Esophagus squamous epithelium (tissue), 4 donors: ENCODE measurements around the gene PRKD1.

Experiments used
- POLR2A ChIP-seq, 4 donors: fragments of 450-650 bp; IDR thresholded peaks; one replicate each; pipeline ENCODE4 v1.6.1; 2017; ENCODE audit warnings: antibody characterized with exemption in 4 of 4, mild to moderate bottlenecking in 4 of 4, moderate library complexity in 3 of 4
- TF ChIP-seq, protein P1 (sequence below), 6 experiments: fragments of 450-650 bp in 4 of 6; fragments of 200-600 bp in 2 of 6; sonication (generic) in 2 of 6; IDR thresholded peaks; one replicate each; pipeline ENCODE4 v1.5.1; 2016 to 2019; ENCODE audit warnings: antibody characterized with exemption in 6 of 6, mild to moderate bottlenecking in 4 of 6, moderate library complexity in 4 of 6

DNA sequence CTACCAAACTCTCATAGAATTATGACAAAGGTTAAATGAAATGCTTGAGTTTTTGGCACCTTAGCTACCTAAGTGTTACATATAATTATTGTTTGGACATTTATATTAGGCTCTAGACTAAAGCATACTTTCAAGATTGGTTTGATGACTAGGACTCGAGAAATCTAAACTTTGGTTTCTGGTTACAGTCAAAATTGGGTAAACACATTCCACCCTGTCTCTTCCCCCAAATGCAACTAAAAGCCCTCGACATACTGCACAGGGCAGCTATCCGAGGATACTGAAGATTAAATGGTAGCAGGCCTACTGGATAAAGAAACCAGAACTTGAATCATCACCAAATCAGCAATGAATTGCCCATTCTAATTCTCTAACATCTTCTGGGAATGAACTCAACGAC lies 369.1 kb downstream of the PRKD1 start:
- TF ChIP-seq, protein P1, sequence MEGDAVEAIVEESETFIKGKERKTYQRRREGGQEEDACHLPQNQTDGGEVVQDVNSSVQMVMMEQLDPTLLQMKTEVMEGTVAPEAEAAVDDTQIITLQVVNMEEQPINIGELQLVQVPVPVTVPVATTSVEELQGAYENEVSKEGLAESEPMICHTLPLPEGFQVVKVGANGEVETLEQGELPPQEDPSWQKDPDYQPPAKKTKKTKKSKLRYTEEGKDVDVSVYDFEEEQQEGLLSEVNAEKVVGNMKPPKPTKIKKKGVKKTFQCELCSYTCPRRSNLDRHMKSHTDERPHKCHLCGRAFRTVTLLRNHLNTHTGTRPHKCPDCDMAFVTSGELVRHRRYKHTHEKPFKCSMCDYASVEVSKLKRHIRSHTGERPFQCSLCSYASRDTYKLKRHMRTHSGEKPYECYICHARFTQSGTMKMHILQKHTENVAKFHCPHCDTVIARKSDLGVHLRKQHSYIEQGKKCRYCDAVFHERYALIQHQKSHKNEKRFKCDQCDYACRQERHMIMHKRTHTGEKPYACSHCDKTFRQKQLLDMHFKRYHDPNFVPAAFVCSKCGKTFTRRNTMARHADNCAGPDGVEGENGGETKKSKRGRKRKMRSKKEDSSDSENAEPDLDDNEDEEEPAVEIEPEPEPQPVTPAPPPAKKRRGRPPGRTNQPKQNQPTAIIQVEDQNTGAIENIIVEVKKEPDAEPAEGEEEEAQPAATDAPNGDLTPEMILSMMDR (IDR thresholded peaks at IDR 0.05), result no peak
- no peak for TF ChIP-seq POLR2A (IDR thresholded peaks at IDR 0.05)
